Chondrocyte (in vitro differentiated cells): ENCODE data around the gene SPDYE2. TPM values are rescaled to one million over a fixed set of nuclear protein-coding genes. Genes with fewer than 3 reads are reported as not detected.

Source experiments
- total RNA-seq: library from RNA; stranded (reverse); gene quantifications from 3 replicates; pipeline ENCODE4 v1.2.1, GENCODE V29; 2021

SPDYE2 gene
- total RNA-seq, 1 donor from 2014 or later, result not detected

Other genes starting within 250 kb of the SPDYE2 start
- gene SPDYE6, start 194.8 kb upstream of the SPDYE2 start, total RNA-seq, result not detected in 3 replicates
- gene PRKRIP1, start 154.9 kb upstream of the SPDYE2 start, total RNA-seq, result 23.2 to 25.5 TPM (median 25.3 TPM) in 3 replicates
- 47.4 to 55.1 TPM (median 54.0 TPM) in 3 replicates for gene ORAI2, start 117.7 kb upstream of the SPDYE2 start, total RNA-seq
- gene ALKBH4, start 86.4 kb upstream of the SPDYE2 start, total RNA-seq, result 6.9 to 12.2 TPM (median 9.2 TPM) in 3 replicates
- gene LRWD1, start 86.2 kb upstream of the SPDYE2 start, total RNA-seq, result 16.1 to 18.5 TPM (median 16.7 TPM) in 3 replicates
- 33.1 to 41.0 TPM (median 36.6 TPM) in 3 replicates for gene POLR2J, start 72.3 kb upstream of the SPDYE2 start, total RNA-seq
- gene RASA4B, start 33.4 kb upstream of the SPDYE2 start, total RNA-seq, result 7.5 to 12.3 TPM (median 9.9 TPM) in 3 replicates
- gene UPK3BL2, start 7.5 kb upstream of the SPDYE2 start, total RNA-seq, result 3.3 to 4.0 TPM (median 3.3 TPM) in 3 replicates
- gene POLR2J3, start 21.4 kb downstream of the SPDYE2 start, total RNA-seq, result 6.7 to 17.9 TPM (median 9.9 TPM) in 3 replicates
- 16.5 to 26.0 TPM (median 24.0 TPM) in 3 replicates for gene RASA4, start 65.5 kb downstream of the SPDYE2 start, total RNA-seq
- 11.7 to 29.6 TPM (median 14.8 TPM) in 3 replicates for gene UPK3BL1, start 91.6 kb downstream of the SPDYE2 start, total RNA-seq
- gene SPDYE2B, start 99.1 kb downstream of the SPDYE2 start, total RNA-seq, result not detected in 3 replicates
- 1.5 to 5.1 TPM (median 2.9 TPM) in 3 replicates for gene POLR2J2, start 120.4 kb downstream of the SPDYE2 start, total RNA-seq
- gene FAM185A, start 197.8 kb downstream of the SPDYE2 start, total RNA-seq, result 5.6 to 7.5 TPM (median 5.8 TPM) in 3 replicates